GM12878 (cell line): ENCODE data around the gene DLG4. TPM values are rescaled to one million over a fixed set of nuclear protein-coding genes. Genes with fewer than 3 reads are reported as not detected.

Source experiments
- ATAC-seq: fragments of 200-7000 bp; cut with Tn5 transposase; 3 replicates; pipeline ENCODE4 v1.9.1; 2020; ENCODE audit warnings: mild to moderate bottlenecking, moderate library complexity
- BruUV-seq: library from RNA; stranded (reverse); fragments of 400-500 nt; replicated peaks from 2 replicates; lab custom pipeline; 2021; lab: Mats Ljungman, UMichigan
- CTCF ChIA-PET: fragments of 300-600 bp; sonication (Branson Sonifier 250); formaldehyde crosslinking; extraction: SDS; loops from one replicate; lab custom pipeline; 2021; ENCODE audit warnings: inconsistent platforms; lab: Yijun Ruan, JAX
- POLR2A ChIA-PET: fragments of 350-600 bp; formaldehyde crosslinking; extraction: SDS; loops from one replicate; lab custom pipeline; 2021; ENCODE audit warnings: inconsistent platforms; lab: Charles Lee
- RAD21 ChIA-PET: fragments of 300-600 bp; sonication (Branson Sonifier 250); formaldehyde crosslinking; loops from one replicate; lab custom pipeline; 2023; ENCODE audit warnings: antibody characterized with exemption; ENCODE audit not compliant: unreplicated experiment; lab: Charles Lee
- SMC1A ChIA-PET: fragments of 300-600 bp; sonication (Branson Sonifier 250); formaldehyde crosslinking; loops from one replicate; lab custom pipeline; 2023; ENCODE audit not compliant: unreplicated experiment, uncharacterized antibody; lab: Charles Lee
- DNase-seq: peaks from one replicate; pipeline ENCODE4 v3.0.0-alpha.2; 2011; ENCODE audit warnings: low read depth, low spot score
- FAIRE-seq: peaks from 3 replicates; lab custom pipeline; 2011; peaks lifted over from hg19 to GRCh38; lab: Jason Lieb, UNC
- H2AFZ ChIP-seq: 2 replicates; pipeline ENCODE4 v1.6.0; 2011; ENCODE audit warnings: low read depth, low read length, control low read depth; ENCODE audit not compliant: control insufficient read depth
- H3K27ac ChIP-seq: 2 replicates; pipeline ENCODE4 v1.5.1; 2011; ENCODE audit warnings: control low read depth; ENCODE audit not compliant: control insufficient read depth, insufficient read depth
- H3K27me3 ChIP-seq, 2 experiments: replicated peaks in 1 of 2; 2 replicates each; pipeline versions ENCODE4 v1.6.0 to v1.6.1; 2011; ENCODE audit warnings: low read length in 1 of 2; ENCODE audit not compliant: control insufficient read depth in 2 of 2, insufficient read depth in 2 of 2
- H3K36me3 ChIP-seq, 2 experiments: 2 replicates each; pipeline ENCODE4 v1.5.1; 2011; ENCODE audit warnings: low read length in 1 of 2; ENCODE audit not compliant: control insufficient read depth in 2 of 2, insufficient read depth in 2 of 2
- H3K4me1 ChIP-seq: 2 replicates; pipeline ENCODE4 v1.6.1; 2011; ENCODE audit warnings: mild to moderate bottlenecking, low read length, moderate library complexity, mixed read lengths; ENCODE audit not compliant: control insufficient read depth, insufficient read depth
- H3K4me2 ChIP-seq: 2 replicates; pipeline ENCODE4 v1.6.0; 2011; ENCODE audit warnings: control low read depth; ENCODE audit not compliant: control insufficient read depth, insufficient read depth
- H3K4me3 ChIP-seq: fragments of 200-600 bp; sonication (generic); 2 replicates; pipeline ENCODE4 v1.5.1; 2016
- H3K79me2 ChIP-seq: 2 replicates; pipeline ENCODE4 v1.6.0; 2011; ENCODE audit warnings: low read length; ENCODE audit not compliant: control insufficient read depth, insufficient read depth
- H3K9ac ChIP-seq: 2 replicates; pipeline ENCODE4 v1.8.0; 2011; ENCODE audit warnings: low read length, control low read depth, mixed read lengths; ENCODE audit not compliant: control insufficient read depth, insufficient read depth
- H3K9me3 ChIP-seq: replicated peaks from 3 replicates; pipeline ENCODE4 v1.5.1; 2011; ENCODE audit warnings: mild to moderate bottlenecking, low read length; ENCODE audit not compliant: control insufficient read depth, insufficient read depth
- H4K20me1 ChIP-seq: 2 replicates; pipeline ENCODE4 v1.6.0; 2011; ENCODE audit not compliant: control insufficient read depth, insufficient read depth
- CHD2 ChIP-seq: IDR thresholded peaks from 2 replicates; pipeline ENCODE4 v1.6.1; 2011; ENCODE audit warnings: low read depth, low read length, improper control_type of control experiment, borderline replicate concordance
- FOXM1 ChIP-seq: IDR thresholded peaks from 2 replicates; pipeline ENCODE4 v1.6.1; 2012; ENCODE audit warnings: low read depth, mild to moderate bottlenecking, inconsistent platforms, low read length, moderate library complexity
- GABPA ChIP-seq: IDR thresholded peaks from 2 replicates; pipeline ENCODE4 v1.6.1; 2014; ENCODE audit warnings: antibody characterized with exemption, low read depth, mild to moderate bottlenecking, inconsistent platforms
- MAX ChIP-seq: IDR thresholded peaks from 2 replicates; pipeline ENCODE4 v1.6.1; 2012; ENCODE audit warnings: low read depth, low read length, improper control_type of control experiment
- MEF2B ChIP-seq: fragments of 450-650 bp; IDR thresholded peaks from 2 replicates; pipeline ENCODE4 v1.6.1; 2018; ENCODE audit warnings: mild to moderate bottlenecking, moderate library complexity; ENCODE audit not compliant: partially characterized antibody, poor library complexity, severe bottlenecking
- MYC ChIP-seq: IDR thresholded peaks from 2 replicates; pipeline ENCODE4 v1.6.1; 2011; ENCODE audit warnings: mild to moderate bottlenecking, low read length, moderate library complexity, inconsistent platforms; ENCODE audit not compliant: insufficient read depth, insufficient replicate concordance, insufficient read length, severe bottlenecking
- RAD51 ChIP-seq: fragments of 450-650 bp; IDR thresholded peaks from 2 replicates; pipeline ENCODE4 v1.6.1; 2016; ENCODE audit warnings: moderate library complexity, mild to moderate bottlenecking, inconsistent platforms
- RFX5 ChIP-seq: IDR thresholded peaks from 2 replicates; pipeline ENCODE4 v1.6.1; 2011; ENCODE audit warnings: low read depth, low read length, improper control_type of control experiment
- USF1 ChIP-seq: IDR thresholded peaks from 2 replicates; pipeline ENCODE4 v1.6.1; 2011; ENCODE audit warnings: borderline replicate concordance, low read depth, mild to moderate bottlenecking, moderate library complexity, mixed read lengths, low read length; ENCODE audit not compliant: insufficient read depth; ENCODE audit errors: extremely low read length
- YY1 ChIP-seq: IDR thresholded peaks from 2 replicates; pipeline ENCODE4 v1.6.1; 2011; ENCODE audit warnings: low read depth, mild to moderate bottlenecking, low read length
- ZNF217 ChIP-seq: fragments of 450-650 bp; IDR thresholded peaks from 2 replicates; pipeline ENCODE4 v1.6.1; 2017; ENCODE audit warnings: antibody characterized with exemption, mild to moderate bottlenecking
- WGBS: methylation state at CpG from one replicate; pipeline ENCODE4 v1.1.6; 2016; ENCODE audit warnings: low lambda C conversion rate; ENCODE audit not compliant: insufficient replicate concordance, insufficient coverage; ENCODE audit errors: missing lambda C conversion rate; 5-methylcytosine and 5-hydroxymethylcytosine counted together
- in situ Hi-C: fragments of 300-500 bp; cut with MboI; formaldehyde crosslinking; loops from 9 replicates; pipeline ENCODE4 v1.14.3; 2018; ENCODE audit warnings: mixed read lengths
- intact Hi-C: fragments of 100-400 bp; cut with micrococcal nuclease; formaldehyde crosslinking; loops from one replicate; pipeline ENCODE4 v1.14.2; 2022; ENCODE audit not compliant: unreplicated experiment
- polyA plus RNA-seq, 11 experiments: library from polyadenylated mRNA; depleted of rRNA in 4 of 11; unstranded in 6 of 11; stranded (reverse) in 5 of 11; fragments of >200 nt; fragmentation: Nextera tagmentation in 4 of 11; fragmentation: Illumina TruSeq in 1 of 11; extraction: Ambion mirVana in 4 of 11; extraction: Trizol in 1 of 11; gene quantifications; 1 replicate in 1 of 11; 2 replicates in 10 of 11; pipeline versions ENCODE4 v1.2.1 to v1.2.3, GENCODE V29; 2011 to 2016; ENCODE audit warnings: inconsistent platforms in 2 of 11, missing spikeins in 2 of 11, low read depth in 1 of 11
- total RNA-seq, 4 experiments: library from RNA; depleted of rRNA in 3 of 4; stranded (reverse); fragments of >200 nt in 3 of 4; fragmentation: Illumina TruSeq in 1 of 4; extraction: Trizol in 1 of 4; gene quantifications; 2 replicates each; pipeline versions ENCODE4 v1.2.1 to v1.2.3, GENCODE V29; 2013 to 2021
- TF ChIP-seq, protein P1 (sequence below): fragments of 150-350 bp; IDR thresholded peaks from 2 replicates; pipeline ENCODE4 v1.6.1; 2016; ENCODE audit warnings: low read depth, low read length

Gene DLG4
- total and polyA plus RNA-seq, 10 of the 15 experiments (the other 5 are each of a cell fraction or from before 2014, with no cell fraction given), result 0.07 to 4.1 (median 1.3) TPM

DNA sequence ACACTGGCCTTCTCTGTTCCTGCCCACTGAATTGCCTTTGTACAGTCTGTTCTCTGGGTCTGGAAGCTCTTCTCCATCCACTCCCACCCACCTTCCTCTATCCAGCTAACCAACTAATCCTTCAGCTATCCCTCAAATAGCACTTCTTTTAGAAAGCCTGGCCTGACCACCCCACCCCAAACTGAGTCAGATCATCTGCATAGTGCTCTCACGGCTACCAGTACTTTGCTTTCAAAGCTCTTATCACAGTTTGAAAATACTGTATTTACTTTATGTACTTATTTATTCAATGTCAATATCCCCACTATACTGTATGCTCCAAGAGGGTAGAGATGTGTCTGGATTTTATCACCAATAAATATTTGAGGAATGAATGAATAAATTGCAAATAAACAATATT, 47.1 kb upstream of the DLG4 start:
- H3K79me2 ChIP-seq, result no peaks in the 10 kb centered on the region
- H2AFZ ChIP-seq, result no peak overlapping the region
- no peak overlapping the region for H3K9ac ChIP-seq
- POLR2A ChIA-PET, result interaction anchor here (0.7 kb wide), 1 partner anchor 207 kb away, joined by 3 read pairs; no protein-coding TSS in a partner anchor
- WGBS, result 44% methylated on average over 1 of the region's 1 CpG
- ATAC-seq (no peak), DNase-seq (no peak), FAIRE-seq (no peak)
- in situ Hi-C loops, result no loop called here
- intact Hi-C loops, result no loop called here
- BruUV-seq, result no TSS peak
- no peaks in the 10 kb centered on the region for H3K9me3 ChIP-seq
- no peak overlapping the region for H3K4me2 ChIP-seq
- TF ChIP-seq ZNF217, result no peak
- TF ChIP-seq MYC, result no peak
- no peak for TF ChIP-seq MEF2B
- TF ChIP-seq RFX5, result no peak
- TF ChIP-seq CHD2, result no peak
- peaks cover 3 to 5% of the 10 kb centered on the region in 2 experiments; a peak in 2 of 4 replicates for H3K27me3 ChIP-seq
- RAD21 ChIA-PET, result interaction anchor here (1.0 kb wide), 1 partner anchor 9 kb away, joined by 3 read pairs; no protein-coding TSS in a partner anchor
- H3K4me3 ChIP-seq, result no peak overlapping the region
- SMC1A ChIA-PET, result interaction anchor here (1.3 kb wide), 1 partner anchor 30 kb away, joined by 3 read pairs; no protein-coding TSS in a partner anchor
- H4K20me1 ChIP-seq, result no peaks in the 10 kb centered on the region
- H3K4me1 ChIP-seq, result peaks cover 14% of the 10 kb centered on the region
- H3K36me3 ChIP-seq, result no peaks in the 10 kb centered on the region; a peak in 1 of 4 replicates
- no peak overlapping the region for H3K27ac ChIP-seq
- CTCF ChIA-PET, result interaction anchor here (1.0 to 1.6 kb wide), 2 partner anchors 14 to 22 kb away, joined by 3 read pairs; partner anchors contain the start of gene SLC2A4

- no peak for DNase-seq
- WGBS, result 55% methylated on average over 4 of the region's 4 CpGs
- Histone ChIP-seq H3K27me3 (peaks cover 3 to 5% of the 10 kb centered on the region in 2 experiments; a peak in 2 of 4 replicates), H3K36me3 (no peaks in the 10 kb centered on the region; a peak in 1 of 4 replicates), H3K4me1 (peaks cover 17% of the 10 kb centered on the region), H3K9me3 (no peaks in the 10 kb centered on the region), H3K4me3 (no peak overlapping the region), H3K4me2 (no peak overlapping the region), H3K27ac (no peak overlapping the region), H3K9ac (no peak overlapping the region), H2AFZ (no peak overlapping the region), H3K79me2 (no peaks in the 10 kb centered on the region), H4K20me1 (no peaks in the 10 kb centered on the region)
- FAIRE-seq, result no peak
- BruUV-seq, result no TSS peak
- ChIA-PET SMC1A (interaction anchor here (0.8 kb wide), 1 partner anchor 9 kb away, joined by 6 read pairs; no protein-coding TSS in a partner anchor), POLR2A (interaction anchor here (0.6 to 0.7 kb wide), 2 partner anchors 66 to 99 kb away, joined by 3 to 6 read pairs; no protein-coding TSS in a partner anchor), CTCF (interaction anchor here (1.1 kb wide), 1 partner anchor 43 kb away, joined by 4 read pairs; no protein-coding TSS in a partner anchor), RAD21 (no interaction called here)
- no peak for ATAC-seq
- intact Hi-C loops (no loop called here), in situ Hi-C loops (no loop called here)
- no peak for TF ChIP-seq GABPA
- TF ChIP-seq, protein P1, sequence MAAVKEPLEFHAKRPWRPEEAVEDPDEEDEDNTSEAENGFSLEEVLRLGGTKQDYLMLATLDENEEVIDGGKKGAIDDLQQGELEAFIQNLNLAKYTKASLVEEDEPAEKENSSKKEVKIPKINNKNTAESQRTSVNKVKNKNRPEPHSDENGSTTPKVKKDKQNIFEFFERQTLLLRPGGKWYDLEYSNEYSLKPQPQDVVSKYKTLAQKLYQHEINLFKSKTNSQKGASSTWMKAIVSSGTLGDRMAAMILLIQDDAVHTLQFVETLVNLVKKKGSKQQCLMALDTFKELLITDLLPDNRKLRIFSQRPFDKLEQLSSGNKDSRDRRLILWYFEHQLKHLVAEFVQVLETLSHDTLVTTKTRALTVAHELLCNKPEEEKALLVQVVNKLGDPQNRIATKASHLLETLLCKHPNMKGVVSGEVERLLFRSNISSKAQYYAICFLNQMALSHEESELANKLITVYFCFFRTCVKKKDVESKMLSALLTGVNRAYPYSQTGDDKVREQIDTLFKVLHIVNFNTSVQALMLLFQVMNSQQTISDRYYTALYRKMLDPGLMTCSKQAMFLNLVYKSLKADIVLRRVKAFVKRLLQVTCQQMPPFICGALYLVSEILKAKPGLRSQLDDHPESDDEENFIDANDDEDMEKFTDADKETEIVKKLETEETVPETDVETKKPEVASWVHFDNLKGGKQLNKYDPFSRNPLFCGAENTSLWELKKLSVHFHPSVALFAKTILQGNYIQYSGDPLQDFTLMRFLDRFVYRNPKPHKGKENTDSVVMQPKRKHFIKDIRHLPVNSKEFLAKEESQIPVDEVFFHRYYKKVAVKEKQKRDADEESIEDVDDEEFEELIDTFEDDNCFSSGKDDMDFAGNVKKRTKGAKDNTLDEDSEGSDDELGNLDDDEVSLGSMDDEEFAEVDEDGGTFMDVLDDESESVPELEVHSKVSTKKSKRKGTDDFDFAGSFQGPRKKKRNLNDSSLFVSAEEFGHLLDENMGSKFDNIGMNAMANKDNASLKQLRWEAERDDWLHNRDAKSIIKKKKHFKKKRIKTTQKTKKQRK, result no peak
- TF ChIP-seq MAX, result no peak
- no peak for TF ChIP-seq YY1
- TF ChIP-seq FOXM1, result no peak
- TF ChIP-seq RAD51, result no peak
- no peak for TF ChIP-seq USF1
Measured at GRCh38 chr17:7263801-7264078, 44.1 kb upstream of the DLG4 start.
